MG63 (cell line): ENCODE data around the gene PSMD12. TPM values are rescaled to one million over a fixed set of nuclear protein-coding genes. Genes with fewer than 3 reads are reported as not detected.
A peak's percentile ranks its signal among the peaks of the same experiment; 100 is the strongest.
"Not testable (repeated sequence)": the region's sequence is repeated elsewhere in the genome, so short reads cannot be mapped to it uniquely, and the experiment has no call there.

Source experiments
- DNase-seq: peaks from one replicate; pipeline ENCODE4 v3.0.0-alpha.2; 2020
- H3K27me3 ChIP-seq: fragments of 250-450 bp; sonication (Bioruptor Pico); 2 replicates; pipeline ENCODE4 v1.5.1; 2020; ENCODE audit warnings: mild to moderate bottlenecking, moderate library complexity
- H3K36me3 ChIP-seq: fragments of 250-450 bp; sonication (Bioruptor Pico); 2 replicates; pipeline ENCODE4 v1.5.1; 2020; ENCODE audit warnings: mild to moderate bottlenecking, moderate library complexity
- H3K4me3 ChIP-seq: fragments of 250-450 bp; sonication (Bioruptor Pico); 2 replicates; pipeline ENCODE4 v1.5.1; 2020; ENCODE audit warnings: mild to moderate bottlenecking, moderate library complexity
- H3K9me3 ChIP-seq: fragments of 250-450 bp; sonication (Bioruptor Pico); 2 replicates; pipeline ENCODE4 v1.5.1; 2020; ENCODE audit warnings: mild to moderate bottlenecking, moderate library complexity
- total RNA-seq: library from RNA; depleted of rRNA; stranded (reverse); fragments of >200 nt; shearing (Covaris generic); gene quantifications from 2 replicates; pipeline ENCODE4 v1.2.3, GENCODE V29; 2014; ENCODE audit warnings: low replicate concordance; rRNA removed

PSMD12 gene
- total RNA-seq, result 20.5 and 53.9 TPM in 2 replicates

- DNase-seq, result peak; percentile 92
Measured at GRCh38 chr17:67366193-67367157, at the start of gene PSMD12. Gene PSMD12 (minus strand): TSS chr17:67366577. CDS start chr17:67366519, 58 bp downstream.

GRCh38 chr17:67415291-67415690, 48.9 kb upstream of the PSMD12 start:
- H3K9me3 ChIP-seq, result no peaks in the 10 kb centered on the region
- H3K36me3 ChIP-seq, result no peaks in the 10 kb centered on the region
- no peak overlapping the region for H3K4me3 ChIP-seq
- H3K27me3 ChIP-seq, result no peaks in the 10 kb centered on the region; the same call in 1 of the 2 replicates
- no peak for DNase-seq

More at GRCh38 chr17:67366193-67367157, at the start of gene PSMD12:
- peak within 1 kb of the TSS; percentile 82 for H3K4me3 ChIP-seq
- no peaks in the 10 kb centered on the region for H3K27me3 ChIP-seq
- peaks cover 34% of the 10 kb centered on the region for H3K36me3 ChIP-seq
- no peaks in the 10 kb centered on the region for H3K9me3 ChIP-seq

- Histone ChIP-seq H3K36me3 (no peaks in the 10 kb centered on the region), H3K4me3 (no peak overlapping the region), H3K27me3 (no peaks in the 10 kb centered on the region; the same call in 1 of the 2 replicates), H3K9me3 (no peaks in the 10 kb centered on the region)
- no peak for DNase-seq
Measured at GRCh38 chr17:67414559-67414958, 48.2 kb upstream of the PSMD12 start.

- Histone ChIP-seq H3K27me3 (no peaks in the 10 kb centered on the region; the same call in 1 of the 2 replicates), H3K36me3 (no peaks in the 10 kb centered on the region), H3K9me3 (no peaks in the 10 kb centered on the region), H3K4me3 (no peak overlapping the region)
- no peak for DNase-seq
Measured at GRCh38 chr17:67414130-67414529, 47.8 kb upstream of the PSMD12 start.

- H3K36me3 ChIP-seq, result no peaks in the 10 kb centered on the region
- no peak overlapping the region for H3K4me3 ChIP-seq
- H3K9me3 ChIP-seq, result no peaks in the 10 kb centered on the region
- DNase-seq, result no peak
- H3K27me3 ChIP-seq, result no peaks in the 10 kb centered on the region; the same call in 1 of the 2 replicates
Measured at GRCh38 chr17:67413388-67413787, 47.0 kb upstream of the PSMD12 start.

- H3K36me3 ChIP-seq, result no peaks in the 10 kb centered on the region
- DNase-seq, result no peak
- H3K9me3 ChIP-seq, result no peaks in the 10 kb centered on the region
- no peak overlapping the region for H3K4me3 ChIP-seq
- H3K27me3 ChIP-seq, result no peaks in the 10 kb centered on the region; the same call in 1 of the 2 replicates
Measured at GRCh38 chr17:67412941-67413340, 46.6 kb upstream of the PSMD12 start.

GRCh38 chr17:67412032-67412431, 45.7 kb upstream of the PSMD12 start:
- Histone ChIP-seq H3K36me3 (no peaks in the 10 kb centered on the region), H3K4me3 (no peak overlapping the region), H3K9me3 (no peaks in the 10 kb centered on the region), H3K27me3 (no peaks in the 10 kb centered on the region; the same call in 1 of the 2 replicates)
- DNase-seq, result no peak

- no peaks in the 10 kb centered on the region for H3K9me3 ChIP-seq
- no peaks in the 10 kb centered on the region for H3K36me3 ChIP-seq
- H3K27me3 ChIP-seq, result no peaks in the 10 kb centered on the region; the same call in 1 of the 2 replicates
- no peak for DNase-seq
- H3K4me3 ChIP-seq, result no peak overlapping the region
Measured at GRCh38 chr17:67411397-67411796, 45.0 kb upstream of the PSMD12 start.

GRCh38 chr17:67408455-67408830, 42.1 kb upstream of the PSMD12 start:
- not testable (repeated sequence) for H3K9me3 ChIP-seq, H3K27me3 ChIP-seq, DNase-seq, H3K36me3 ChIP-seq, H3K4me3 ChIP-seq

GRCh38 chr17:67403483-67403882, 37.1 kb upstream of the PSMD12 start:
- Histone ChIP-seq H3K4me3 (no peak overlapping the region), H3K9me3 (no peaks in the 10 kb centered on the region), H3K36me3 (no peaks in the 10 kb centered on the region), H3K27me3 (no peaks in the 10 kb centered on the region)
- DNase-seq, result no peak

GRCh38 chr17:67403065-67403464, 36.7 kb upstream of the PSMD12 start:
- Histone ChIP-seq H3K27me3 (no peaks in the 10 kb centered on the region), H3K36me3 (no peaks in the 10 kb centered on the region), H3K4me3 (no peak overlapping the region), H3K9me3 (no peaks in the 10 kb centered on the region)
- no peak for DNase-seq

- Histone ChIP-seq H3K36me3 (no peaks in the 10 kb centered on the region), H3K27me3 (no peaks in the 10 kb centered on the region), H3K9me3 (no peaks in the 10 kb centered on the region), H3K4me3 (no peak overlapping the region)
- no peak for DNase-seq
Measured at GRCh38 chr17:67401598-67402504, 35.5 kb upstream of the PSMD12 start.

GRCh38 chr17:67401106-67401505, 34.7 kb upstream of the PSMD12 start:
- H3K27me3 ChIP-seq, result no peaks in the 10 kb centered on the region
- no peak overlapping the region for H3K4me3 ChIP-seq
- no peak for DNase-seq
- no peaks in the 10 kb centered on the region for H3K36me3 ChIP-seq
- H3K9me3 ChIP-seq, result no peaks in the 10 kb centered on the region

- Histone ChIP-seq H3K36me3 (no peaks in the 10 kb centered on the region), H3K9me3 (no peaks in the 10 kb centered on the region), H3K27me3 (no peaks in the 10 kb centered on the region), H3K4me3 (no peak overlapping the region)
- DNase-seq, result no peak
Measured at GRCh38 chr17:67400193-67400592, 33.8 kb upstream of the PSMD12 start.

- Histone ChIP-seq H3K4me3 (no peak overlapping the region), H3K9me3 (no peaks in the 10 kb centered on the region), H3K36me3 (no peaks in the 10 kb centered on the region), H3K27me3 (no peaks in the 10 kb centered on the region)
- no peak for DNase-seq
Measured at GRCh38 chr17:67399676-67400075, 33.3 kb upstream of the PSMD12 start.

GRCh38 chr17:67393809-67394397, 27.5 kb upstream of the PSMD12 start:
- DNase-seq, result no peak
- Histone ChIP-seq H3K27me3 (no peaks in the 10 kb centered on the region), H3K9me3 (no peaks in the 10 kb centered on the region)

More at GRCh38 chr17:67393809-67394397, 27.5 kb upstream of the PSMD12 start:
- Histone ChIP-seq H3K4me3 (no peak overlapping the region), H3K36me3 (no peaks in the 10 kb centered on the region)
